Neural progenitor cell (in vitro differentiated cells): ENCODE measurements around the gene CCDC183.

ENCODE experiments used
- CTCF ChIP-seq: fragments of 200-600 bp; sonication (generic); IDR thresholded peaks from 2 replicates; pipeline ENCODE4 v1.5.1; 2017; ENCODE audit warnings: antibody characterized with exemption, mild to moderate bottlenecking
- EZH2 ChIP-seq: fragments of 200-600 bp; sonication (generic); IDR thresholded peaks from 2 replicates; pipeline ENCODE4 v1.6.1; 2017; ENCODE audit warnings: antibody characterized with exemption, mild to moderate bottlenecking, moderate library complexity
- EZH2phosphoT487 ChIP-seq: fragments of 200-600 bp; sonication (generic); IDR thresholded peaks from 2 replicates; pipeline ENCODE4 v1.6.1; 2017; ENCODE audit warnings: antibody characterized with exemption

- TF ChIP-seq CTCF (no peak), EZH2phosphoT487 (no peak), EZH2 (no peak)
Observed at GRCh38 chr9:136754626-136755301, 41.4 kb upstream of the CCDC183 start.
